ENCODE results near the gene TMEM131L.
"Not testable (repeated sequence)": the region's sequence is repeated elsewhere in the genome, so short reads cannot be mapped to it uniquely, and the experiment has no call there.

TMEM131L gene

GRCh38 chr4:153655002-153655541, 188.9 kb downstream of the TMEM131L start:
- Histone ChIP-seq H2BK120ac (ENCODE audit: low read depth, low read length) (no peak overlapping the region), H4K5ac (ENCODE audit: low read length) (no peak overlapping the region), H3K79me1 (ENCODE audit: low read length) (no peaks in the 10 kb centered on the region), H2AK5ac (ENCODE audit: low read length) (no peak overlapping the region), H3K27ac (ENCODE audit: low read depth, low read length) (no peak overlapping the region), H3K56ac (ENCODE audit: low read length) (no peak overlapping the region), H3K18ac (ENCODE audit: low read length) (no peak overlapping the region), H3K36me3 (ENCODE audit: control insufficient read depth, insufficient read depth, low read length) (no peaks in the 10 kb centered on the region), H3K4me2 (ENCODE audit: low read length) (no peak overlapping the region), H3K79me2 (ENCODE audit: control insufficient read depth, insufficient read depth, low read length) (no peaks in the 10 kb centered on the region), H2BK5ac (ENCODE audit: low read length) (no peak overlapping the region), H3K4me3 (ENCODE audit: low read length) (no peak overlapping the region), H3K27me3 (ENCODE audit: insufficient read depth, low read length, poor library complexity) (no peaks in the 10 kb centered on the region), H2BK15ac (replicated peaks; ENCODE audit: low read depth) (no peak overlapping the region), H4K8ac (ENCODE audit: low read depth, low read length) (no peak overlapping the region), H3K4ac (ENCODE audit: low read depth, low read length) (no peak overlapping the region), H3K9ac (ENCODE audit: low read length) (no peak overlapping the region), H3K4me1 (ENCODE audit: control insufficient read depth, low read depth, low read length) (peaks cover 3% of the 10 kb centered on the region), H3K23ac (ENCODE audit: low read length) (no peak overlapping the region)
- no peak for DNase-seq
- no CpG with 5 or more reads among the region's 4 CpGs for WGBS (ENCODE audit: extremely low coverage, insufficient coverage, low lambda C conversion rate)

DNA sequence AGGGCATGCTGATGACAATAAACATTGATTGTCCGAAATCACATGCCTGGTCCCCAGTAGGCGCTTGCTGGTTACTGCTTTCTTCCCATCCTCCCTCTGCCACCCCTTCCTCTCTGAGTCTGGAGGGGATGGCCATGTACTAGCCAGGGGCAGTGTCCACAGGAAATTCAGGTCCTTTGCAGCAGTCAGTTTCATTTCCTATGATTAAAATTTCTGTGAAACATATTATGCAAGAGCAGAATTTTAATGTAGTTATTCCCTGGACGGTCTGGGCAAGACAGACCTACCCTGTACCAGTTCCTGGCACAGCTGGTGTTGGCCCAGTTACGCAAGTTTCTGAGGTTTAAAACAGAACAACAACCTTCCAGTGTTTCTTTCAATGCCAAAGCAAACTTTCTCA, 189.8 kb downstream of the TMEM131L start:
- H3K4ac ChIP-seq (ENCODE audit: low read depth, low read length): no peak overlapping the region

GRCh38 chr4:153661215-153661822, 195.2 kb downstream of the TMEM131L start:
- H4K8ac ChIP-seq (ENCODE audit: low read depth, low read length): no peak overlapping the region
- no peak overlapping the region for H2BK15ac ChIP-seq (replicated peaks; ENCODE audit: low read depth)
- H3K9ac ChIP-seq (ENCODE audit: low read length): no peak overlapping the region
- H2BK120ac ChIP-seq (ENCODE audit: low read depth, low read length): no peak overlapping the region
- H3K4ac ChIP-seq (ENCODE audit: low read depth, low read length): no peak overlapping the region
- no peak overlapping the region for H2BK5ac ChIP-seq (ENCODE audit: low read length)
- H3K4me2 ChIP-seq (ENCODE audit: low read length): no peak overlapping the region
- H3K23ac ChIP-seq (ENCODE audit: low read length): no peak overlapping the region
- no peak overlapping the region for H2AK5ac ChIP-seq (ENCODE audit: low read length)
- DNase-seq: no peak
- H3K56ac ChIP-seq (ENCODE audit: low read length): no peak overlapping the region
- H3K18ac ChIP-seq (ENCODE audit: low read length): no peak overlapping the region
- H3K4me3 ChIP-seq (ENCODE audit: low read length): no peak overlapping the region
- H3K27me3 ChIP-seq (ENCODE audit: insufficient read depth, low read length, poor library complexity): no peaks in the 10 kb centered on the region
- H3K36me3 ChIP-seq (ENCODE audit: control insufficient read depth, insufficient read depth, low read length): no peaks in the 10 kb centered on the region
- no peak overlapping the region for H4K5ac ChIP-seq (ENCODE audit: low read length)
- no peak overlapping the region for H3K27ac ChIP-seq (ENCODE audit: low read depth, low read length)
- no peaks in the 10 kb centered on the region for H3K79me2 ChIP-seq (ENCODE audit: control insufficient read depth, insufficient read depth, low read length)
- WGBS (ENCODE audit: extremely low coverage, insufficient coverage, low lambda C conversion rate): no CpG with 5 or more reads among the region's 6 CpGs
- H3K4me1 ChIP-seq (ENCODE audit: control insufficient read depth, low read depth, low read length): no peaks in the 10 kb centered on the region
- no peaks in the 10 kb centered on the region for H3K79me1 ChIP-seq (ENCODE audit: low read length)

More for the DNA sequence above, 189.8 kb downstream of the TMEM131L start:
- Histone ChIP-seq H3K27ac (ENCODE audit: low read depth, low read length) (no peak overlapping the region), H2BK120ac (ENCODE audit: low read depth, low read length) (no peak overlapping the region), H3K27me3 (ENCODE audit: insufficient read depth, low read length, poor library complexity) (no peaks in the 10 kb centered on the region), H4K8ac (ENCODE audit: low read depth, low read length) (no peak overlapping the region), H2BK15ac (replicated peaks; ENCODE audit: low read depth) (no peak overlapping the region), H3K36me3 (ENCODE audit: control insufficient read depth, insufficient read depth, low read length) (no peaks in the 10 kb centered on the region), H3K79me1 (ENCODE audit: low read length) (no peaks in the 10 kb centered on the region), H2BK5ac (ENCODE audit: low read length) (no peak overlapping the region), H3K23ac (ENCODE audit: low read length) (no peak overlapping the region), H3K9ac (ENCODE audit: low read length) (no peak overlapping the region), H3K79me2 (ENCODE audit: control insufficient read depth, insufficient read depth, low read length) (no peaks in the 10 kb centered on the region), H3K56ac (ENCODE audit: low read length) (no peak overlapping the region), H3K18ac (ENCODE audit: low read length) (no peak overlapping the region), H3K4me1 (ENCODE audit: control insufficient read depth, low read depth, low read length) (peaks cover 3% of the 10 kb centered on the region), H3K4me2 (ENCODE audit: low read length) (no peak overlapping the region), H2AK5ac (ENCODE audit: low read length) (no peak overlapping the region), H4K5ac (ENCODE audit: low read length) (no peak overlapping the region), H3K4me3 (ENCODE audit: low read length) (no peak overlapping the region)
- no peak for DNase-seq
- no CpG with 5 or more reads among the region's 4 CpGs for WGBS (ENCODE audit: extremely low coverage, insufficient coverage, low lambda C conversion rate)

GRCh38 chr4:153661908-153662307, 195.7 kb downstream of the TMEM131L start:
- Histone ChIP-seq H3K4me3 (ENCODE audit: low read length) (no peak overlapping the region), H3K56ac (ENCODE audit: low read length) (no peak overlapping the region), H3K27ac (ENCODE audit: low read depth, low read length) (no peak overlapping the region), H3K79me1 (ENCODE audit: low read length) (no peaks in the 10 kb centered on the region), H3K23ac (ENCODE audit: low read length) (no peak overlapping the region), H3K36me3 (ENCODE audit: control insufficient read depth, insufficient read depth, low read length) (no peaks in the 10 kb centered on the region), H3K4me1 (ENCODE audit: control insufficient read depth, low read depth, low read length) (no peaks in the 10 kb centered on the region), H3K4me2 (ENCODE audit: low read length) (no peak overlapping the region), H3K9ac (ENCODE audit: low read length) (no peak overlapping the region), H3K27me3 (ENCODE audit: insufficient read depth, low read length, poor library complexity) (no peaks in the 10 kb centered on the region), H2BK5ac (ENCODE audit: low read length) (no peak overlapping the region), H3K79me2 (ENCODE audit: control insufficient read depth, insufficient read depth, low read length) (no peaks in the 10 kb centered on the region), H2AK5ac (ENCODE audit: low read length) (no peak overlapping the region), H2BK120ac (ENCODE audit: low read depth, low read length) (no peak overlapping the region), H4K5ac (ENCODE audit: low read length) (no peak overlapping the region), H4K8ac (ENCODE audit: low read depth, low read length) (no peak overlapping the region), H3K18ac (ENCODE audit: low read length) (no peak overlapping the region), H3K4ac (ENCODE audit: low read depth, low read length) (no peak overlapping the region), H2BK15ac (replicated peaks; ENCODE audit: low read depth) (no peak overlapping the region)
- DNase-seq: no peak
- WGBS (ENCODE audit: extremely low coverage, insufficient coverage, low lambda C conversion rate): no CpG with 5 or more reads among the region's 1 CpG

GRCh38 chr4:153663667-153664066, 197.5 kb downstream of the TMEM131L start:
- Histone ChIP-seq H2BK5ac (ENCODE audit: low read length) (no peak overlapping the region), H3K4me2 (ENCODE audit: low read length) (no peak overlapping the region), H3K36me3 (ENCODE audit: control insufficient read depth, insufficient read depth, low read length) (no peaks in the 10 kb centered on the region), H3K79me2 (ENCODE audit: control insufficient read depth, insufficient read depth, low read length) (no peaks in the 10 kb centered on the region), H3K23ac (ENCODE audit: low read length) (no peak overlapping the region), H3K9ac (ENCODE audit: low read length) (no peak overlapping the region), H3K4me3 (ENCODE audit: low read length) (no peak overlapping the region), H2BK120ac (ENCODE audit: low read depth, low read length) (no peak overlapping the region), H3K4ac (ENCODE audit: low read depth, low read length) (no peak overlapping the region), H3K27me3 (ENCODE audit: insufficient read depth, low read length, poor library complexity) (no peaks in the 10 kb centered on the region), H2AK5ac (ENCODE audit: low read length) (no peak overlapping the region), H2BK15ac (replicated peaks; ENCODE audit: low read depth) (no peak overlapping the region), H3K79me1 (ENCODE audit: low read length) (no peaks in the 10 kb centered on the region), H3K18ac (ENCODE audit: low read length) (no peak overlapping the region), H3K56ac (ENCODE audit: low read length) (no peak overlapping the region), H3K27ac (ENCODE audit: low read depth, low read length) (no peak overlapping the region), H4K8ac (ENCODE audit: low read depth, low read length) (no peak overlapping the region), H4K5ac (ENCODE audit: low read length) (no peak overlapping the region), H3K4me1 (ENCODE audit: control insufficient read depth, low read depth, low read length) (no peaks in the 10 kb centered on the region)
- no peak for DNase-seq
- WGBS (ENCODE audit: extremely low coverage, insufficient coverage, low lambda C conversion rate): no CpG with 5 or more reads among the region's 1 CpG

DNA sequence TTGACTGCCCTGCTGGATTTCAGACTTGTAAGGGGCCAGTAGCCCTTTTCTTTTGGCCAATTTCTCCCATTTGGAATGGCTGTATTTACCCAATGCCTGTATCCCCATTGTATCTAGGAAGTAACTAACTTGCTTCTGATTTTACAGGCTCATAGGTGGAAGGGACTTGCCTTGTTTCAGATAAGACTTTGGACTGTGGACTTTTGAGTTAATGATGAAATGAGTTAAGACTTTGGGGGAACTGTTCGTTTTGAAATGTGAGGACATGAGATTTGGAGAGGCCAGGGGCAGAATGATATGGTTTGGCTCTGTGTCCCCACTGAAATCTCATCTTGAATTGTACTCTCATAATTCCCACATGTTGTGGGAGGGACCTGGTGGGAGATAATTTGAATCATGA, 200.3 kb downstream of the TMEM131L start:
- not testable (repeated sequence) for H3K4me3 ChIP-seq (ENCODE audit: low read length); DNase-seq; H3K79me1 ChIP-seq (ENCODE audit: low read length); H3K23ac ChIP-seq (ENCODE audit: low read length); H3K18ac ChIP-seq (ENCODE audit: low read length); H2BK120ac ChIP-seq (ENCODE audit: low read depth, low read length); H3K27ac ChIP-seq (ENCODE audit: low read depth, low read length); H2BK15ac ChIP-seq (replicated peaks; ENCODE audit: low read depth); H3K27me3 ChIP-seq (ENCODE audit: insufficient read depth, low read length, poor library complexity); H2BK5ac ChIP-seq (ENCODE audit: low read length); H3K4me2 ChIP-seq (ENCODE audit: low read length); H3K4ac ChIP-seq (ENCODE audit: low read depth, low read length); H3K9ac ChIP-seq (ENCODE audit: low read length); H3K79me2 ChIP-seq (ENCODE audit: control insufficient read depth, insufficient read depth, low read length); H2AK5ac ChIP-seq (ENCODE audit: low read length); H3K4me1 ChIP-seq (ENCODE audit: control insufficient read depth, low read depth, low read length); H3K56ac ChIP-seq (ENCODE audit: low read length); H4K8ac ChIP-seq (ENCODE audit: low read depth, low read length); H3K36me3 ChIP-seq (ENCODE audit: control insufficient read depth, insufficient read depth, low read length); H4K5ac ChIP-seq (ENCODE audit: low read length)
- WGBS (ENCODE audit: extremely low coverage, insufficient coverage, low lambda C conversion rate): no CpG with 5 or more reads among the region's 1 CpG

Data from mesendoderm (in vitro differentiated cells).